Measurements from ENCODE around the gene RNF213. TPM values are rescaled to one million over a fixed set of nuclear protein-coding genes. Genes with fewer than 3 reads are reported as not detected.

The RNF213 gene
- polyA plus RNA-seq, 1 donor (not counting 4 experiments of a cell fraction or from before 2014, with no cell fraction given) = 24.4 TPM

- dilution Hi-C loops (cut with MboI; ENCODE audit: extremely low pct_ligation_motif_present, low sequenced_read_pairs) = no loop called here
- no peak overlapping the region for H2AFZ ChIP-seq (ENCODE audit: control insufficient read depth, low read length)
- H3K27ac ChIP-seq (ENCODE audit: control insufficient read depth, insufficient read depth, low read length) = no peak overlapping the region
- H3K9me1 ChIP-seq (ENCODE audit: control insufficient read depth, extremely low read depth, insufficient read depth, low read length) = no peaks in the 10 kb centered on the region
- H3K9me3 ChIP-seq (ENCODE audit: control insufficient read depth, low read depth, low read length) = no peaks in the 10 kb centered on the region
- no peak for DNase-seq (ENCODE audit: low read depth, low spot score)
- H3K4me1 ChIP-seq (ENCODE audit: control insufficient read depth, extremely low read depth, insufficient read depth, low read length) = no peaks in the 10 kb centered on the region
- FAIRE-seq = no peak
- H3K36me3 ChIP-seq (ENCODE audit: control insufficient read depth in 2 of 2, extremely low read depth in 1 of 2, insufficient read depth in 2 of 2, low read length in 2 of 2) = peaks cover 44 to 60% of the 10 kb centered on the region in 2 experiments
- H4K20me1 ChIP-seq (ENCODE audit: control insufficient read depth, extremely low read depth, insufficient read depth, low read length) = no peaks in the 10 kb centered on the region
- no peak overlapping the region for H3K9ac ChIP-seq (ENCODE audit: control insufficient read depth, extremely low read depth, insufficient read depth, low read length)
- H3K4me2 ChIP-seq (ENCODE audit: control insufficient read depth, extremely low read depth, insufficient read depth, low read depth, low read length) = no peak overlapping the region
- H3K79me2 ChIP-seq (ENCODE audit: control insufficient read depth, insufficient read depth, low read length) = no peaks in the 10 kb centered on the region
- no peaks in the 10 kb centered on the region for H3K27me3 ChIP-seq (ENCODE audit: control insufficient read depth, extremely low read depth, insufficient read depth, low read length)
- TF ChIP-seq EZH2 (IDR thresholded peaks at IDR 0.05; ENCODE audit: low read length) (no peak), CTCF (optimal IDR thresholded peaks at IDR 0.05 in 1 of 3, IDR thresholded peaks at IDR 0.05 in 1 of 3, conservative IDR thresholded peaks at IDR 0.05 in 1 of 3; ENCODE audit: extremely low read depth in 1 of 3, insufficient read depth in 2 of 3, low read length in 3 of 3) (no peak)
- H3K4me3 ChIP-seq (ENCODE audit: control insufficient read depth in 2 of 3, extremely low read depth in 1 of 3, insufficient read depth in 2 of 3, low read depth in 1 of 3, low read length in 3 of 3) = no peak overlapping the region
Measured at GRCh38 chr17:80384078-80384960, 123.7 kb downstream of the RNF213 start.

GRCh38 chr17:80385046-80385445, 124.4 kb downstream of the RNF213 start:
- dilution Hi-C loops (cut with MboI; ENCODE audit: extremely low pct_ligation_motif_present, low sequenced_read_pairs) = no loop called here
- H3K27ac ChIP-seq (ENCODE audit: control insufficient read depth, insufficient read depth, low read length) = no peak overlapping the region
- H4K20me1 ChIP-seq (ENCODE audit: control insufficient read depth, extremely low read depth, insufficient read depth, low read length) = no peaks in the 10 kb centered on the region
- DNase-seq (ENCODE audit: low read depth, low spot score) (no peak), FAIRE-seq (no peak)
- H3K4me3 ChIP-seq (ENCODE audit: control insufficient read depth in 2 of 3, extremely low read depth in 1 of 3, insufficient read depth in 2 of 3, low read depth in 1 of 3, low read length in 3 of 3) = no peak overlapping the region
- no peak overlapping the region for H2AFZ ChIP-seq (ENCODE audit: control insufficient read depth, low read length)
- H3K4me1 ChIP-seq (ENCODE audit: control insufficient read depth, extremely low read depth, insufficient read depth, low read length) = no peaks in the 10 kb centered on the region
- peaks cover 46 to 63% of the 10 kb centered on the region in 2 experiments for H3K36me3 ChIP-seq (ENCODE audit: control insufficient read depth in 2 of 2, extremely low read depth in 1 of 2, insufficient read depth in 2 of 2, low read length in 2 of 2)
- H3K9me1 ChIP-seq (ENCODE audit: control insufficient read depth, extremely low read depth, insufficient read depth, low read length) = no peaks in the 10 kb centered on the region
- no peaks in the 10 kb centered on the region for H3K79me2 ChIP-seq (ENCODE audit: control insufficient read depth, insufficient read depth, low read length)
- no peak overlapping the region for H3K4me2 ChIP-seq (ENCODE audit: control insufficient read depth, extremely low read depth, insufficient read depth, low read depth, low read length)
- no peaks in the 10 kb centered on the region for H3K27me3 ChIP-seq (ENCODE audit: control insufficient read depth, extremely low read depth, insufficient read depth, low read length)
- H3K9me3 ChIP-seq (ENCODE audit: control insufficient read depth, low read depth, low read length) = no peaks in the 10 kb centered on the region
- no peak overlapping the region for H3K9ac ChIP-seq (ENCODE audit: control insufficient read depth, extremely low read depth, insufficient read depth, low read length)
- TF ChIP-seq EZH2 (IDR thresholded peaks at IDR 0.05; ENCODE audit: low read length) = no peak

Data from keratinocyte (primary cell).